K562 (cell line): ENCODE results near the gene BLM. TPM values are rescaled to one million over a fixed set of nuclear protein-coding genes. Genes with fewer than 3 reads are reported as not detected.

Source experiments
- ATAC-seq: fragments of 200-7000 bp; cut with Tn5 transposase; 3 replicates; pipeline ENCODE4 v1.9.1; 2020; ENCODE audit warnings: moderate library complexity
- BruUV-seq: library from RNA; stranded (reverse); fragments of 400-500 nt; replicated peaks from 2 replicates; lab custom pipeline; 2021; lab: Mats Ljungman, UMichigan
- CTCF ChIA-PET: fragments of 300-600 bp; formaldehyde crosslinking; extraction: SDS; loops from one replicate; lab custom pipeline; 2021; ENCODE audit warnings: low intra/inter-chr PET ratio; lab: Yijun Ruan, JAX
- POLR2A ChIA-PET: fragments of 300-600, 350-650 bp; sonication (Branson Sonifier 250); formaldehyde crosslinking; extraction: SDS; loops from one replicate; lab custom pipeline; 2021; ENCODE audit warnings: antibody characterized with exemption, inconsistent platforms; lab: Yijun Ruan, JAX
- DNase-seq, 4 experiments: peaks; one replicate each; pipeline versions ENCODE4 v3.0.0 to v3.0.0-alpha.2; 2011 to 2018; ENCODE audit warnings: low spot score in 3 of 4, mixed read lengths in 3 of 4; ENCODE audit errors: extremely low read depth in 1 of 4
- FAIRE-seq: peaks from 2 replicates; lab custom pipeline; 2011; peaks lifted over from hg19 to GRCh38; lab: Jason Lieb, UNC
- H2AFZ ChIP-seq: 2 replicates; pipeline ENCODE4 v1.6.0; 2011; ENCODE audit warnings: low read depth, low read length, control low read depth, inconsistent platforms
- H3K27ac ChIP-seq: fragments of 200-600 bp; 3 replicates; pipeline ENCODE4 v1.8.0; 2011; ENCODE audit warnings: low read depth, mild to moderate bottlenecking, control low read depth, inconsistent platforms, low read length, moderate library complexity, mixed read lengths; ENCODE audit errors: extremely low read depth
- H3K27me3 ChIP-seq, 2 experiments: fragments of 300-600 bp in 1 of 2; 2 replicates in 1 of 2; 3 replicates in 1 of 2; pipeline versions ENCODE4 v1.6.0 to v1.8.0; 2011; ENCODE audit warnings: inconsistent platforms in 2 of 2, low read length in 2 of 2, mild to moderate bottlenecking in 1 of 2, mixed read lengths in 1 of 2, moderate library complexity in 1 of 2; ENCODE audit not compliant: control insufficient read depth in 2 of 2, insufficient read depth in 2 of 2
- H3K36me3 ChIP-seq: fragments of 300-600 bp; 3 replicates; pipeline ENCODE4 v1.8.0; 2011; ENCODE audit warnings: mild to moderate bottlenecking, low read length, inconsistent platforms; ENCODE audit not compliant: control insufficient read depth, insufficient read depth
- H3K4me1 ChIP-seq, 2 experiments: fragments of 200-600 bp in 1 of 2; replicated peaks in 1 of 2; 2 replicates in 1 of 2; 3 replicates in 1 of 2; pipeline versions ENCODE4 v1.5.1 to v1.8.0; 2011; ENCODE audit warnings: inconsistent platforms in 2 of 2, low read length in 2 of 2, mild to moderate bottlenecking in 1 of 2, mixed read lengths in 1 of 2, moderate library complexity in 1 of 2; ENCODE audit not compliant: control insufficient read depth in 2 of 2, insufficient read depth in 2 of 2
- H3K4me2 ChIP-seq: 2 replicates; pipeline ENCODE4 v1.6.1; 2011; ENCODE audit warnings: low read length, control low read depth, inconsistent platforms, mixed read lengths; ENCODE audit not compliant: insufficient read depth
- H3K4me3 ChIP-seq: fragments of 200-600 bp; sonication (generic), shearing (Covaris generic); 2 replicates; pipeline ENCODE4 v1.5.1; 2016; ENCODE audit warnings: control low read depth, inconsistent platforms
- H3K79me2 ChIP-seq: fragments of 200-600 bp; 3 replicates; pipeline ENCODE4 v1.8.0; 2011; ENCODE audit warnings: low read length, inconsistent platforms; ENCODE audit not compliant: control insufficient read depth, insufficient read depth
- H3K9ac ChIP-seq, 2 experiments: 2 replicates each; pipeline versions ENCODE4 v1.6.0 to v1.6.1; 2011; ENCODE audit warnings: low read depth in 2 of 2, low read length in 2 of 2, control low read depth in 1 of 2, inconsistent platforms in 1 of 2, mild to moderate bottlenecking in 1 of 2, mixed read lengths in 1 of 2; ENCODE audit not compliant: insufficient read depth in 1 of 2
- H3K9me1 ChIP-seq: one replicate; pipeline ENCODE4 v1.6.0; 2011; ENCODE audit warnings: inconsistent platforms, mild to moderate bottlenecking, low read length, moderate library complexity; ENCODE audit not compliant: control insufficient read depth, insufficient read depth
- H3K9me3 ChIP-seq: replicated peaks from 2 replicates; pipeline ENCODE4 v1.5.1; 2011; ENCODE audit warnings: low read depth, low read length, inconsistent platforms; ENCODE audit not compliant: control insufficient read depth, insufficient read depth
- H4K20me1 ChIP-seq: replicated peaks from 2 replicates; pipeline ENCODE4 v1.6.1; 2011; ENCODE audit warnings: low read length, inconsistent platforms, mixed read lengths; ENCODE audit not compliant: control insufficient read depth, insufficient read depth
- ADNP ChIP-seq: fragments of 200-800 bp; sonication (Bioruptor generic); IDR thresholded peaks from 2 replicates; pipeline ENCODE4 v1.6.1; 2016; ENCODE audit warnings: missing genetic modification characterization, missing compliant biosample characterization
- BCOR ChIP-seq: fragments of 450-650 bp; IDR thresholded peaks from 2 replicates; pipeline ENCODE4 v1.6.1; 2016
- ELF1 ChIP-seq: fragments of 200-800 bp; sonication (Bioruptor generic); IDR thresholded peaks from 2 replicates; pipeline ENCODE4 v1.6.1; 2016; ENCODE audit warnings: missing genetic modification characterization, missing compliant biosample characterization
- EWSR1 ChIP-seq: fragments of 450-650 bp; IDR thresholded peaks from 2 replicates; pipeline ENCODE4 v1.6.1; 2018; ENCODE audit warnings: borderline replicate concordance, mild to moderate bottlenecking, low read depth, moderate library complexity; ENCODE audit not compliant: partially characterized antibody
- IRF2 ChIP-seq: sonication (generic); formaldehyde crosslinking; IDR thresholded peaks from 2 replicates; pipeline ENCODE4 v1.8.1; 2022; ENCODE audit warnings: mild to moderate bottlenecking, missing genetic modification reagents
- KDM1A ChIP-seq, 2 experiments: fragments of 450-650 bp; IDR thresholded peaks; 2 replicates each; pipeline ENCODE4 v1.6.1; 2016; ENCODE audit warnings: mild to moderate bottlenecking in 2 of 2
- RBM15 ChIP-seq: fragments of 200-400 bp; formaldehyde crosslinking; IDR thresholded peaks from 2 replicates; pipeline ENCODE4 v1.6.1; 2018; ENCODE audit warnings: mild to moderate bottlenecking, low read length, moderate library complexity; ENCODE audit not compliant: insufficient read depth
- RBM25 ChIP-seq: fragments of 200-400 bp; formaldehyde crosslinking; IDR thresholded peaks from 2 replicates; pipeline ENCODE4 v1.6.1; 2018; ENCODE audit warnings: low read length, low read depth, moderate library complexity; ENCODE audit not compliant: severe bottlenecking
- RCOR1 ChIP-seq, 2 experiments: IDR thresholded peaks; 2 replicates each; pipeline ENCODE4 v1.6.1; 2012; ENCODE audit warnings: low read depth in 2 of 2, low read length in 2 of 2, borderline replicate concordance in 1 of 2, improper control_type of control experiment in 1 of 2
- SMARCA5 ChIP-seq: fragments of 450-650 bp; IDR thresholded peaks from 2 replicates; pipeline ENCODE4 v1.6.1; 2016
- TCF3 ChIP-seq: sonication (generic); formaldehyde crosslinking; IDR thresholded peaks from 2 replicates; pipeline ENCODE4 v1.4.0; 2020; ENCODE audit warnings: mild to moderate bottlenecking, missing genetic modification reagents
- ZNF282 ChIP-seq: sonication (generic); formaldehyde crosslinking; IDR thresholded peaks from 2 replicates; pipeline ENCODE4 v1.8.1; 2023; ENCODE audit warnings: missing genetic modification reagents
- WGBS: fragments of 100-300 bp; shearing (Covaris generic); methylation state at CpG from one replicate; pipeline ENCODE4 v1.1.6; 2016; ENCODE audit warnings: low coverage, mixed read lengths; ENCODE audit not compliant: insufficient coverage; ENCODE audit errors: missing lambda C conversion rate; 5-methylcytosine and 5-hydroxymethylcytosine counted together
- in situ Hi-C: fragments of 300-500 bp; cut with MboI; formaldehyde crosslinking; loops from 4 replicates; pipeline ENCODE4 v1.15.0; 2018; ENCODE audit warnings: inconsistent platforms, mixed read lengths
- intact Hi-C: fragments of 100-400 bp; cut with micrococcal nuclease; formaldehyde crosslinking; loops from 2 replicates; pipeline ENCODE4 v1.14.2; 2022
- polyA plus RNA-seq, 8 experiments: library from polyadenylated mRNA; depleted of rRNA in 4 of 8; stranded (reverse) in 5 of 8; unstranded in 3 of 8; fragments of >200 nt; fragmentation: Nextera tagmentation in 2 of 8; fragmentation: Illumina TruSeq in 1 of 8; extraction: Ambion mirVana in 2 of 8; extraction: Trizol in 1 of 8; gene quantifications; 2 replicates each; pipeline versions ENCODE4 v1.2.1 to v1.2.3, GENCODE V29; 2011 to 2014; ENCODE audit warnings: inconsistent platforms in 1 of 8, missing spikeins in 1 of 8
- total RNA-seq, 7 experiments: library from RNA; depleted of rRNA in 6 of 7; stranded (reverse); fragments of >200 nt in 6 of 7; fragmentation: Illumina TruSeq in 2 of 7; extraction: Trizol in 2 of 7; gene quantifications; 2 replicates each; pipeline versions ENCODE4 v1.2.1 to v1.2.3, GENCODE V29; 2011 to 2021; ENCODE audit warnings: low replicate concordance in 1 of 7
- TF ChIP-seq, protein P1 (sequence below), 2 experiments: fragments of 450-650 bp; conservative IDR thresholded peaks; 2 replicates each; pipeline ENCODE4 v1.6.1; 2017; ENCODE audit warnings: mild to moderate bottlenecking in 2 of 2, moderate library complexity in 2 of 2

The BLM gene
- total and polyA plus RNA-seq, 9 of the 15 experiments (the other 6 are each of a cell fraction or from before 2014, with no cell fraction given) = 21.0 to 56.0 (median 43.9) TPM

DNA sequence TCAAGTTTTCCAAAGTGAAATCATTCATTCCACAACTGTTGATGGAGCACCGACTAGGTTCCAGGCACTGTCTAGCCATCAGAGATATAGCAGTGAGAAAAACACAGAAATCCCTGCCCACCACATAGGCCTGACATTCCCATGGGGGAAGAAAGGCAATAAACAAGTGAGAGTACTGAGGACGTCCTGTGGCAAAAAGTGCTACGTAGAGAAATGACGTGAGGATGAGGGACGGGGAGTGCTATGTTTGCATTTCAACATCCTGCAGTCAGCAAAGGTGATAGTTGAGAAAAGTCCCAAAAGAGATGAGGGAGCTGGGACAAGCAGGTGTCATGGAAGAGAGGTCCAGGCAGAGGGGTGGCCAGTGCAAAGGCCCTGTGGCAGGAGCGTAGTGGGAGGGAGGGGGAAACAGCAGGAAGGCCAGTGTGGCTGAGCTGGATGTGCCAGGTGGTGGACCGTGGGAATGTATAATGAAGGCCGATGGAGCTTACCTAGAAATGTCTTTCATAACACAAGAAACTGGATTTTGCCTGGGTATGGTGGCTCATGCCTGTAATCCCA is 140.8 kb downstream of the BLM start:
- WGBS = 88% methylated on average over 8 of the region's 8 CpGs
- no peaks in the 10 kb centered on the region for H3K27me3 ChIP-seq
- H3K9ac ChIP-seq = no peak overlapping the region
- H3K4me1 ChIP-seq = peaks cover 20 to 27% of the 10 kb centered on the region in 2 experiments; a peak in 4 of 5 replicates
- no peak for FAIRE-seq
- H2AFZ ChIP-seq = no peak overlapping the region
- no peaks in the 10 kb centered on the region for H3K79me2 ChIP-seq
- TF ChIP-seq RBM25 = peak; percentile 81
- TF ChIP-seq RBM15 = no peak
- peak; percentile 16; the same call in 1 of the 2 replicates for TF ChIP-seq ADNP (tag)
- TF ChIP-seq ZNF282 (CRISPR knock-in tag) = no peak
- TF ChIP-seq, protein P1, sequence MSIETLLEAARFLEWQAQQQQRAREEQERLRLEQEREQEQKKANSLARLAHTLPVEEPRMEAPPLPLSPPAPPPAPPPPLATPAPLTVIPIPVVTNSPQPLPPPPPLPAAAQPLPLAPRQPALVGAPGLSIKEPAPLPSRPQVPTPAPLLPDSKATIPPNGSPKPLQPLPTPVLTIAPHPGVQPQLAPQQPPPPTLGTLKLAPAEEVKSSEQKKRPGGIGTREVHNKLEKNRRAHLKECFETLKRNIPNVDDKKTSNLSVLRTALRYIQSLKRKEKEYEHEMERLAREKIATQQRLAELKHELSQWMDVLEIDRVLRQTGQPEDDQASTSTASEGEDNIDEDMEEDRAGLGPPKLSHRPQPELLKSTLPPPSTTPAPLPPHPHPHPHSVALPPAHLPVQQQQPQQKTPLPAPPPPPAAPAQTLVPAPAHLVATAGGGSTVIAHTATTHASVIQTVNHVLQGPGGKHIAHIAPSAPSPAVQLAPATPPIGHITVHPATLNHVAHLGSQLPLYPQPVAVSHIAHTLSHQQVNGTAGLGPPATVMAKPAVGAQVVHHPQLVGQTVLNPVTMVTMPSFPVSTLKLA (conservative IDR thresholded peaks at IDR 0.05) = no peak
- peak; percentile 80 for TF ChIP-seq SMARCA5
- TF ChIP-seq KDM1A (IDR thresholded peaks at IDR 0.05) = peak; percentile 45 to 67; a peak in 3 of 4 replicates
- no peak for TF ChIP-seq ELF1 (tag)
- TF ChIP-seq TCF3 = no peak
- peak; percentile 88 for TF ChIP-seq BCOR
- TF ChIP-seq IRF2 (CRISPR knock-in tag) = no peak
- peak in 1 of 2 experiments; percentile 42; a peak in 1 of 4 replicates for TF ChIP-seq RCOR1 (IDR thresholded peaks at IDR 0.05; ENCODE audit: borderline replicate concordance in 1 of 2, low read depth in 2 of 2, low read length in 2 of 2)
- TF ChIP-seq EWSR1 = no peak
- TF ChIP-seq, all 486 proteins: peak for 6
- in situ Hi-C loops = no loop called here
- H3K9me3 ChIP-seq = no peaks in the 10 kb centered on the region
- DNase-seq = no peak
- H3K36me3 ChIP-seq = no peaks in the 10 kb centered on the region
- H4K20me1 ChIP-seq = no peaks in the 10 kb centered on the region
- intact Hi-C loops = no loop called here
- ATAC-seq = no peak
- ChIA-PET CTCF (no interaction called here), POLR2A (no interaction called here)
- H3K4me3 ChIP-seq = no peak overlapping the region
- H3K4me2 ChIP-seq = no peak overlapping the region
- H3K9me1 ChIP-seq = no peaks in the 10 kb centered on the region
- BruUV-seq = no TSS peak
- H3K27ac ChIP-seq = no peak overlapping the region
